Panc1 (cell line): Measurements from ENCODE around the gene CCNJL.

Source experiments
- POLR2AphosphoS5 ChIP-seq: IDR thresholded peaks from 2 replicates; pipeline ENCODE4 v1.6.1; 2012; ENCODE audit warnings: mild to moderate bottlenecking, low read depth, low read length, moderate library complexity
- SIN3A ChIP-seq: IDR thresholded peaks from 2 replicates; pipeline ENCODE4 v1.6.1; 2012; ENCODE audit warnings: low read depth, mild to moderate bottlenecking, low read length, moderate library complexity, borderline replicate concordance; ENCODE audit not compliant: insufficient read depth
- TF ChIP-seq, protein P1 (sequence below): fragments of 450-650 bp; IDR thresholded peaks from 2 replicates; pipeline ENCODE4 v1.5.1; 2017; ENCODE audit warnings: mild to moderate bottlenecking

DNA sequence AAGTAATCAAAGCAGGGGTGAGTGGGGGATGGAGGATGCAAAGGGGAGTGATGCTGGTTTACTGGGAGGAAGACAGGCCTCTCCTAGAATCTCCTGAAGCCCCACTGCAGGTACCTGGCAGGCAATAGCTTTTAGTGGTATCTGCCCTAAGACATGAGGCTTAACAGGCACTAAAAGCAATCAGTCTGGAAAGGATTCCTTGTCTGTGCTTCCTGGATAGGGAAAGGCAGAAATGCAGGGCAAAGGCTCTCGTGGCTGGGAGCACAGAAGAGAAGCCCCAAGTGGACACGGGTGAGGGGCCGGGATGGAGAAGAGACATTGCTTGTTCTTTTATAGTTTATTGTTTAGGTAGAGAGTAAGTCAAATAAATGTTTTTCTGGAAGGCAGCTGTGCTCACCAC lies 40.1 kb downstream of the CCNJL start:
- TF ChIP-seq, protein P1, sequence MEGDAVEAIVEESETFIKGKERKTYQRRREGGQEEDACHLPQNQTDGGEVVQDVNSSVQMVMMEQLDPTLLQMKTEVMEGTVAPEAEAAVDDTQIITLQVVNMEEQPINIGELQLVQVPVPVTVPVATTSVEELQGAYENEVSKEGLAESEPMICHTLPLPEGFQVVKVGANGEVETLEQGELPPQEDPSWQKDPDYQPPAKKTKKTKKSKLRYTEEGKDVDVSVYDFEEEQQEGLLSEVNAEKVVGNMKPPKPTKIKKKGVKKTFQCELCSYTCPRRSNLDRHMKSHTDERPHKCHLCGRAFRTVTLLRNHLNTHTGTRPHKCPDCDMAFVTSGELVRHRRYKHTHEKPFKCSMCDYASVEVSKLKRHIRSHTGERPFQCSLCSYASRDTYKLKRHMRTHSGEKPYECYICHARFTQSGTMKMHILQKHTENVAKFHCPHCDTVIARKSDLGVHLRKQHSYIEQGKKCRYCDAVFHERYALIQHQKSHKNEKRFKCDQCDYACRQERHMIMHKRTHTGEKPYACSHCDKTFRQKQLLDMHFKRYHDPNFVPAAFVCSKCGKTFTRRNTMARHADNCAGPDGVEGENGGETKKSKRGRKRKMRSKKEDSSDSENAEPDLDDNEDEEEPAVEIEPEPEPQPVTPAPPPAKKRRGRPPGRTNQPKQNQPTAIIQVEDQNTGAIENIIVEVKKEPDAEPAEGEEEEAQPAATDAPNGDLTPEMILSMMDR: no peak
- TF ChIP-seq POLR2AphosphoS5 (no peak), SIN3A (no peak)
